ENCODE results near the gene MAP3K14. TPM values are rescaled to one million over a fixed set of nuclear protein-coding genes. Genes with fewer than 3 reads are reported as not detected.

Gene MAP3K14
- total RNA-seq, 1 donor from 2014 or later = 9.8 TPM

DNA sequence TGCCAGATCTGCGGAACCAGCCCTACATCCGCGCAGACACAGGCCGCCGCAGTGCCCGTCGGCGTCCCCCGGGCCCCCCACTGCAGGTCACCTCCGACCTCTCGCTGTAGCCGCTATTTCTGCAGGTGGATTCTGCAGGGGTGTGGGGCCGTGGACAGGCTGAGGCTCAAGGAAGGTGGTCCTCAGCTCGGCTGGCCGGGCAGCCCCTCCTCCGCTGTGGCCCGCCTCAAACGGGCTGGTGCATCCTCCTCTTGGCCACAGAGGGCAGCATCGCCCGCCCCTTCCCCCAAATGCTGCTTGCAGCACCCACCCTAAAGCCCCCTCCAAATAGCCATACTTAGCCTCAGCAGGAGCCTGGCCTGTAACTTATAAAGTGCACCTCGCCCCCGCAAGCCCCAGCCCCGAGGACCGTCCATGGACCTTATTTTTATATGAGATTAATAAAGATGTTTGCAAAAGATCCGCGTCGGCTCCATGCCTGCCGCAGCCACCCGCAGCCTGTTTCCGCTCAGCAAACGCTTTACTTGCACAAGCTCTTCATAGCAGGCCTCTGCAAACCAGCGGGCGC is 69.9 kb downstream of the MAP3K14 start:
- peaks cover 18% of the 10 kb centered on the region for H3K27me3 Mint-ChIP-seq (ENCODE audit: low read depth)
- DNase-seq (ENCODE audit: low spot score in 2 of 2, unreplicated experiment in 2 of 2) = peak in 1 of 2 experiments; percentile 61
- TF ChIP-seq, protein P1, sequence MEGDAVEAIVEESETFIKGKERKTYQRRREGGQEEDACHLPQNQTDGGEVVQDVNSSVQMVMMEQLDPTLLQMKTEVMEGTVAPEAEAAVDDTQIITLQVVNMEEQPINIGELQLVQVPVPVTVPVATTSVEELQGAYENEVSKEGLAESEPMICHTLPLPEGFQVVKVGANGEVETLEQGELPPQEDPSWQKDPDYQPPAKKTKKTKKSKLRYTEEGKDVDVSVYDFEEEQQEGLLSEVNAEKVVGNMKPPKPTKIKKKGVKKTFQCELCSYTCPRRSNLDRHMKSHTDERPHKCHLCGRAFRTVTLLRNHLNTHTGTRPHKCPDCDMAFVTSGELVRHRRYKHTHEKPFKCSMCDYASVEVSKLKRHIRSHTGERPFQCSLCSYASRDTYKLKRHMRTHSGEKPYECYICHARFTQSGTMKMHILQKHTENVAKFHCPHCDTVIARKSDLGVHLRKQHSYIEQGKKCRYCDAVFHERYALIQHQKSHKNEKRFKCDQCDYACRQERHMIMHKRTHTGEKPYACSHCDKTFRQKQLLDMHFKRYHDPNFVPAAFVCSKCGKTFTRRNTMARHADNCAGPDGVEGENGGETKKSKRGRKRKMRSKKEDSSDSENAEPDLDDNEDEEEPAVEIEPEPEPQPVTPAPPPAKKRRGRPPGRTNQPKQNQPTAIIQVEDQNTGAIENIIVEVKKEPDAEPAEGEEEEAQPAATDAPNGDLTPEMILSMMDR (IDR thresholded peaks at IDR 0.05; ENCODE audit: unreplicated experiment) = peak; percentile 54
- peak overlapping the region; percentile 97 for H3K27ac Mint-ChIP-seq
- H3K4me1 Mint-ChIP-seq = peaks cover 18% of the 10 kb centered on the region
- peak overlapping the region; percentile 81 for H3K4me3 Mint-ChIP-seq
- H3K9me3 Mint-ChIP-seq = no peaks in the 10 kb centered on the region
- H3K36me3 Mint-ChIP-seq = peaks cover 2% of the 10 kb centered on the region

DNA sequence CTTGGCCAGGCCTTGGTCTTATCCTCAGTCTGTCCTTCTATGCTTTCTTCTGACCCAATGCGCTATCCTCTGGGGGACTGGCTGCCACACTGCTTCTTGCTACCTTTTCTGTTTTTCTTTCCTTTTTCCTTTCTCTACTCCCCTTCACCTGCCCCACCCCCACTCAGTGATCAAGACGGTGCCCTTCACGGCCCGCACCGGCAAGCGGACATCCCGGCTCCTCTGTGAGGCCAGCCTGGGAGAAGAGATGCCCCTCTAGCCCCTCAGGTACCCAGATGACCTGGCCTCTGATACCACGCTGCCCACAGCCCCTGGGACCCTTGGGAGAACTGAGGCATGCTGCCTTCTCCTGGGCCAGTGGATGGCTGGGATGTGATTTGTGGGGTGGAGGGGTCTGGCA is 70.5 kb downstream of the MAP3K14 start:
- Mint-ChIP-seq H3K4me3 (peak overlapping the region; percentile 81), H3K9me3 (no peaks in the 10 kb centered on the region), H3K4me1 (peaks cover 18% of the 10 kb centered on the region), H3K27ac (no peak overlapping the region), H3K27me3 (ENCODE audit: low read depth) (peaks cover 19% of the 10 kb centered on the region), H3K36me3 (peaks cover 2% of the 10 kb centered on the region)
- no peak for DNase-seq (ENCODE audit: low spot score in 2 of 2, unreplicated experiment in 2 of 2)
- TF ChIP-seq, protein P1 (IDR thresholded peaks at IDR 0.05; ENCODE audit: unreplicated experiment) = no peak

DNA sequence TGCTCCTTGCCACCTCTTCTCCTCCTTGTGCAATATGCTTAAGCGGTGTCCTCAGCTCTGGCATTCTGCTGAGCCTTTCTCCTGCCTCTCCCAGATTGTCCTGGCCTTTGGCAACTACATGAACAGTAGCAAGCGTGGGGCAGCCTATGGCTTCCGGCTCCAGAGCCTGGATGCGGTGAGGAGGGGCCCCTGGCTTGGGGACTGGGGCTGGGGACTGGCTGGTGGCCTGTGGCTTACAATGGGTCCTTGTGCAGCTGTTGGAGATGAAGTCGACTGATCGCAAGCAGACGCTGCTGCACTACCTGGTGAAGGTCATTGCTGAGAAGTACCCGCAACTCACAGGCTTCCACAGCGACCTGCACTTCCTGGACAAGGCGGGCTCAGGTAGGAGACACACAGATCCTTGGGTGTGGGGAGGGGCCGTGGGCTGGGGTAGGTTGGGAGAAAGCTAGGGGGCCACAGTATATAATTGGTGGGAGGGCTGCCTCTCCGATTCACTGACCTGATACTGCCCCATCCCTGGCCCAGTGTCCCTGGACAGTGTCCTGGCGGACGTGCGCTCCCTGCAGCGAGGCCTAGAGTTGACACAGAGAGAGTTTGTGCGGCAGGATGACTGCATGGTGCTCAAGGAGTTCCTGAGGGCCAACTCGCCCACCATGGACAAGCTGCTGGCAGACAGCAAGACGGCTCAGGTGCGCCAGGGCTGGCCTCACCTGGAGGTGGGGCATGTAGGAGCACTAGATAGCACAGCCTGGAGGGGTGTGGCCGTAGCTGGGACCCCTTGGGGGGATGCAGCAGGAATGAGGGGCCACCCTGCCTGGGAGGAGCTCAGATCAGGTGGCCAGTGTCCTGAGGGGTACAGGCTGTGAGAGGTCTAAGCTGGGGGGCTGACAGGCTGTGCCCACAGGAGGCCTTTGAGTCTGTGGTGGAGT is 71.8 kb downstream of the MAP3K14 start:
- no peaks in the 10 kb centered on the region for H3K9me3 Mint-ChIP-seq
- peak overlapping the region; percentile 28 for H3K4me3 Mint-ChIP-seq
- peaks cover 33% of the 10 kb centered on the region for H3K27me3 Mint-ChIP-seq (ENCODE audit: low read depth)
- peaks cover 1% of the 10 kb centered on the region for H3K36me3 Mint-ChIP-seq
- peaks cover 30% of the 10 kb centered on the region for H3K4me1 Mint-ChIP-seq
- no peak overlapping the region for H3K27ac Mint-ChIP-seq
- no peak for DNase-seq (ENCODE audit: low spot score in 2 of 2, unreplicated experiment in 2 of 2)
- TF ChIP-seq, protein P1 (IDR thresholded peaks at IDR 0.05; ENCODE audit: unreplicated experiment) = no peak

DNA sequence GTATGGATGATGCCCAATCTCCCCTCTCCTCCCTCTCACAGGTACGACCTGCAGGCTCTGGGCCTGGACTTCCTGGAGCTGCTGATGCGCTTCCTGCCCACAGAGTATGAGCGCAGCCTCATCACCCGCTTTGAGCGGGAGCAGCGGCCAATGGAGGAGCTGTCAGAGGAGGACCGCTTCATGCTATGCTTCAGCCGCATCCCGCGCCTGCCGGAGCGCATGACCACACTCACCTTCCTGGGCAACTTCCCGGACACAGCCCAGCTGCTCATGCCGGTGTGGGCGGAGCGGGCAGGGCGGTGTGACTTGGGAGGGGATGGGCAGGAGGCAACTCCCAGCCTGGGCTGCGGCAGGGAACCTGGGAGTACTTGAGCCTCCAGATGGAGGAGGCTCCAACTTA is 73.1 kb downstream of the MAP3K14 start:
- no peak for DNase-seq (ENCODE audit: low spot score in 2 of 2, unreplicated experiment in 2 of 2)
- Mint-ChIP-seq H3K4me1 (peaks cover 29% of the 10 kb centered on the region), H3K9me3 (no peaks in the 10 kb centered on the region), H3K27ac (no peak overlapping the region), H3K36me3 (no peaks in the 10 kb centered on the region), H3K27me3 (ENCODE audit: low read depth) (peaks cover 45% of the 10 kb centered on the region), H3K4me3 (no peak overlapping the region)
- TF ChIP-seq, protein P1 (IDR thresholded peaks at IDR 0.05; ENCODE audit: unreplicated experiment) = no peak

DNA sequence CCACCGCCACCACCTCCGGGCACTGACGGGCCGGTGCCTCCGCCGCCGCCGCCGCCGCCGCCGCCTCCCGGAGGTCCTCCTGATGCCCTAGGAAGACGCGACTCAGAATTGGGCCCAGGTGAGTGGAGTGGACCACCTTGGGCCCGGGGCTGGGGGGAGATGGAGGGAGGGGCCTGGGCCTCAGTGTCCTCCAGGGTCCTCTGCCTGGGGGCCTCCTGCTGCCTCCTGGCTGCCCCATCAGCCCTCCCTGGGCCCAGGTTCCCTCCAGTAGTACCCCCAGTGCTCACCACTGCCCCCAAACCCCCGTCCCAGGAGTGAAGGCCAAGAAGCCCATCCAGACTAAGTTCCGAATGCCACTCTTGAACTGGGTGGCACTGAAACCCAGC is 74.8 kb downstream of the MAP3K14 start:
- Mint-ChIP-seq H3K27ac (no peak overlapping the region), H3K27me3 (ENCODE audit: low read depth) (peaks cover 62% of the 10 kb centered on the region), H3K4me3 (peak overlapping the region; percentile 60), H3K36me3 (no peaks in the 10 kb centered on the region), H3K4me1 (peaks cover 22% of the 10 kb centered on the region), H3K9me3 (no peaks in the 10 kb centered on the region)
- TF ChIP-seq, protein P1 (IDR thresholded peaks at IDR 0.05; ENCODE audit: unreplicated experiment) = no peak
- no peak for DNase-seq (ENCODE audit: low spot score in 2 of 2, unreplicated experiment in 2 of 2)
